ENCODE results near the gene NMBR. TPM values are rescaled to one million over a fixed set of nuclear protein-coding genes. Genes with fewer than 3 reads are reported as not detected.
"Not testable (repeated sequence)": the region's sequence is repeated elsewhere in the genome, so short reads cannot be mapped to it uniquely, and the experiment has no call there.

Gene NMBR
- total RNA-seq, 1 experiment from 2014 or later = not detected

GRCh38 chr6:142112451-142113061 is 34.4 kb downstream of the NMBR start:
- no peak for TF ChIP-seq EZH2 (IDR thresholded peaks at IDR 0.05; ENCODE audit: borderline replicate concordance, low read depth, low read length, poor library complexity, severe bottlenecking)
- TF ChIP-seq CTCF (conservative IDR thresholded peaks at IDR 0.05; ENCODE audit: low read depth, low read length) = peak; percentile 87
- Histone ChIP-seq H3K27me3 (replicated peaks; ENCODE audit: insufficient read depth, low read depth, low read length, poor library complexity) (no peaks in the 10 kb centered on the region), H3K4me1 (ENCODE audit: insufficient read depth, low read length, poor library complexity, severe bottlenecking) (peaks cover 12% of the 10 kb centered on the region), H3K9me3 (ENCODE audit: low read depth, low read length, poor library complexity, severe bottlenecking) (no peaks in the 10 kb centered on the region), H3K36me3 (ENCODE audit: insufficient read depth, low read length, poor library complexity, severe bottlenecking) (no peaks in the 10 kb centered on the region), H3K4me3 (ENCODE audit: low read depth, low read length, poor library complexity, severe bottlenecking) (no peak overlapping the region), H3K27ac (ENCODE audit: low read depth, low read length, poor library complexity, severe bottlenecking) (no peak overlapping the region)
- intact Hi-C loops (cut with micrococcal nuclease; ENCODE audit: unreplicated experiment) = loop anchor here (1.0 to 2.0 kb wide), 3 partner anchors 123 to 472 kb away; no protein-coding TSS in a partner anchor
- peak; percentile 83 for DNase-seq (ENCODE audit: low spot score)
- ChIA-PET POLR2A (ENCODE audit: low non-redundant PET) (no interaction called here), CTCF (no interaction called here)
- no TSS peak for BruUV-seq (replicated peaks)

- BruUV-seq (replicated peaks); H3K4me3 ChIP-seq (ENCODE audit: low read depth, low read length, poor library complexity, severe bottlenecking); DNase-seq (ENCODE audit: low spot score); CTCF ChIA-PET; H3K27ac ChIP-seq (ENCODE audit: low read depth, low read length, poor library complexity, severe bottlenecking); POLR2A ChIA-PET (ENCODE audit: low non-redundant PET); H3K9me3 ChIP-seq (ENCODE audit: low read depth, low read length, poor library complexity, severe bottlenecking); H3K27me3 ChIP-seq (replicated peaks; ENCODE audit: insufficient read depth, low read depth, low read length, poor library complexity); intact Hi-C loops (cut with micrococcal nuclease; ENCODE audit: unreplicated experiment); H3K36me3 ChIP-seq (ENCODE audit: insufficient read depth, low read length, poor library complexity, severe bottlenecking): not testable (repeated sequence)
- H3K4me1 ChIP-seq (ENCODE audit: insufficient read depth, low read length, poor library complexity, severe bottlenecking) = peaks cover 12% of the 10 kb centered on the region
These were observed 36.1 kb downstream of the NMBR start for GRCh38 chr6:142110820-142111219.

- BruUV-seq (replicated peaks); H3K27ac ChIP-seq (ENCODE audit: low read depth, low read length, poor library complexity, severe bottlenecking); DNase-seq (ENCODE audit: low spot score); POLR2A ChIA-PET (ENCODE audit: low non-redundant PET); H3K27me3 ChIP-seq (replicated peaks; ENCODE audit: insufficient read depth, low read depth, low read length, poor library complexity); H3K9me3 ChIP-seq (ENCODE audit: low read depth, low read length, poor library complexity, severe bottlenecking); H3K36me3 ChIP-seq (ENCODE audit: insufficient read depth, low read length, poor library complexity, severe bottlenecking); H3K4me1 ChIP-seq (ENCODE audit: insufficient read depth, low read length, poor library complexity, severe bottlenecking); H3K4me3 ChIP-seq (ENCODE audit: low read depth, low read length, poor library complexity, severe bottlenecking); CTCF ChIA-PET; intact Hi-C loops (cut with micrococcal nuclease; ENCODE audit: unreplicated experiment): not testable (repeated sequence)
These were observed 42.1 kb downstream of the NMBR start for GRCh38 chr6:142104820-142105219.

GRCh38 chr6:142088858-142089216 is 58.1 kb downstream of the NMBR start:
- Histone ChIP-seq H3K36me3 (ENCODE audit: insufficient read depth, low read length, poor library complexity, severe bottlenecking) (no peaks in the 10 kb centered on the region), H3K4me3 (ENCODE audit: low read depth, low read length, poor library complexity, severe bottlenecking) (peak overlapping the region; percentile 37), H3K9me3 (ENCODE audit: low read depth, low read length, poor library complexity, severe bottlenecking) (no peaks in the 10 kb centered on the region), H3K4me1 (ENCODE audit: insufficient read depth, low read length, poor library complexity, severe bottlenecking) (no peaks in the 10 kb centered on the region), H3K27ac (ENCODE audit: low read depth, low read length, poor library complexity, severe bottlenecking) (no peak overlapping the region), H3K27me3 (replicated peaks; ENCODE audit: insufficient read depth, low read depth, low read length, poor library complexity) (no peaks in the 10 kb centered on the region)
- CTCF ChIA-PET = no interaction called here
- POLR2A ChIA-PET (ENCODE audit: low non-redundant PET) = interaction anchor here (0.6 to 0.7 kb wide), 2 partner anchors 13 to 112 kb away, joined by 3 read pairs; no protein-coding TSS in a partner anchor
- BruUV-seq (replicated peaks) = no TSS peak
- intact Hi-C loops (cut with micrococcal nuclease; ENCODE audit: unreplicated experiment) = no loop called here
- no peak for TF ChIP-seq EZH2 (IDR thresholded peaks at IDR 0.05; ENCODE audit: borderline replicate concordance, low read depth, low read length, poor library complexity, severe bottlenecking)
- TF ChIP-seq CTCF (conservative IDR thresholded peaks at IDR 0.05; ENCODE audit: low read depth, low read length) = no peak
- DNase-seq (ENCODE audit: low spot score) = peak; percentile 32
